Thoracic aorta (tissue), 2 donors: ENCODE results near the gene TMEM101. TPM values are rescaled to one million over a fixed set of nuclear protein-coding genes. Genes with fewer than 3 reads are reported as not detected.
"Not testable (repeated sequence)": the region's sequence is repeated elsewhere in the genome, so short reads cannot be mapped to it uniquely, and the experiment has no call there.

Experiments used
- ATAC-seq: fragments of 150-250 bp; one replicate; pipeline ENCODE4 v1.8.0; 2017; ENCODE audit warnings: low read depth; ENCODE audit not compliant: insufficient number of reproducible peaks, low FRiP score
- DNase-seq: peaks from one replicate; pipeline ENCODE4 v3.0.0-alpha.2; 2020; ENCODE audit warnings: low spot score
- H3K27ac ChIP-seq, 2 donors: fragments of 200-600 bp; sonication (generic); 1 replicate in 1 of 2; 2 replicates in 1 of 2; pipeline ENCODE4 v1.5.1; 2016; ENCODE audit warnings: mild to moderate bottlenecking in 2 of 2, moderate library complexity in 2 of 2
- H3K27me3 ChIP-seq: fragments of 200-600 bp; sonication (generic); replicated peaks from 2 replicates; pipeline ENCODE4 v1.6.0; 2016; ENCODE audit warnings: mild to moderate bottlenecking; ENCODE audit not compliant: insufficient read depth
- H3K36me3 ChIP-seq: fragments of 200-600 bp; sonication (generic); one replicate; pipeline ENCODE4 v1.5.1; 2016
- H3K4me1 ChIP-seq, 2 donors: fragments of 200-600 bp; sonication (generic); 1 replicate in 1 of 2; 2 replicates in 1 of 2; pipeline versions ENCODE4 v1.5.1 to v1.6.0; 2016; ENCODE audit warnings: low read depth in 2 of 2, mild to moderate bottlenecking in 1 of 2; ENCODE audit not compliant: control insufficient read depth in 1 of 2
- H3K4me3 ChIP-seq: fragments of 200-600 bp; sonication (generic); 2 replicates; pipeline ENCODE4 v1.5.1; 2016; ENCODE audit warnings: mild to moderate bottlenecking
- H3K9me3 ChIP-seq: fragments of 200-600 bp; sonication (generic); 2 replicates; pipeline ENCODE4 v1.5.1; 2016
- CTCF ChIP-seq: fragments of 200-600 bp; sonication (generic); IDR thresholded peaks from one replicate; pipeline ENCODE4 v1.5.1; 2019; ENCODE audit warnings: antibody characterized with exemption
- total RNA-seq, 2 donors: library from RNA; depleted of rRNA; stranded (reverse); fragments of >200 nt; gene quantifications; one replicate each; pipeline versions ENCODE4 v1.1.0 to v1.2.3, GENCODE V29; 2016

Gene TMEM101
- total RNA-seq, 2 donors from 2014 or later, result 21.9 to 24.4 TPM

- no peak for ATAC-seq
These were observed 44.5 kb upstream of the TMEM101 start for GRCh38 chr17:44059101-44059892.

GRCh38 chr17:44053125-44053872 is 38.5 kb upstream of the TMEM101 start:
- no peaks in the 10 kb centered on the region for H3K9me3 ChIP-seq
- H3K27me3 ChIP-seq, result no peaks in the 10 kb centered on the region
- H3K27ac ChIP-seq, result no peak overlapping the region
- no peak for DNase-seq
- TF ChIP-seq CTCF, result no peak
- H3K4me1 ChIP-seq, result peaks cover 0 to 5% of the 10 kb centered on the region in 2 donors
- ATAC-seq, result no peak
- peaks cover 40% of the 10 kb centered on the region for H3K36me3 ChIP-seq
- H3K4me3 ChIP-seq, result no peak overlapping the region

More at GRCh38 chr17:44059101-44059892, 44.5 kb upstream of the TMEM101 start:
- Histone ChIP-seq H3K4me3 (no peak overlapping the region), H3K27me3 (no peaks in the 10 kb centered on the region), H3K4me1 (no peaks in the 10 kb centered on the region), H3K27ac (no peak overlapping the region), H3K36me3 (peaks cover 18% of the 10 kb centered on the region), H3K9me3 (no peaks in the 10 kb centered on the region)
- TF ChIP-seq CTCF, result no peak
- DNase-seq, result no peak

- no peak for DNase-seq
- Histone ChIP-seq H3K27me3 (no peaks in the 10 kb centered on the region), H3K4me1 (peaks cover 0 to 5% of the 10 kb centered on the region in 2 donors), H3K9me3 (no peaks in the 10 kb centered on the region), H3K4me3 (no peak overlapping the region), H3K36me3 (peaks cover 40% of the 10 kb centered on the region), H3K27ac (no peak overlapping the region)
- TF ChIP-seq CTCF, result no peak
- ATAC-seq, result no peak
These were observed 34.7 kb upstream of the TMEM101 start for GRCh38 chr17:44049294-44050060.

- H3K4me3 ChIP-seq, ATAC-seq, H3K27ac ChIP-seq, H3K9me3 ChIP-seq, H3K27me3 ChIP-seq, DNase-seq: not testable (repeated sequence)
- peaks cover 9 to 12% of the 10 kb centered on the region in 2 donors for H3K4me1 ChIP-seq
- peaks cover 29% of the 10 kb centered on the region for H3K36me3 ChIP-seq
These were observed 32.1 kb upstream of the TMEM101 start for GRCh38 chr17:44046893-44047292.

GRCh38 chr17:44045486-44045885 is 30.7 kb upstream of the TMEM101 start:
- TF ChIP-seq CTCF, result no peak
- H3K27ac ChIP-seq, result no peak overlapping the region
- no peak overlapping the region for H3K4me3 ChIP-seq
- H3K27me3 ChIP-seq, result no peaks in the 10 kb centered on the region
- no peaks in the 10 kb centered on the region for H3K9me3 ChIP-seq
- DNase-seq (no peak), ATAC-seq (no peak)
- H3K36me3 ChIP-seq, result peaks cover 19% of the 10 kb centered on the region
- H3K4me1 ChIP-seq, result peaks cover 13 to 25% of the 10 kb centered on the region in 2 donors
